ENCODE results near the gene CLIC1. TPM values are rescaled to one million over a fixed set of nuclear protein-coding genes. Genes with fewer than 3 reads are reported as not detected.

CLIC1 gene
- total and polyA plus RNA-seq, 2 donors (not counting 1 experiment from before 2014, with no cell fraction given): 216 to 290 TPM

DNA sequence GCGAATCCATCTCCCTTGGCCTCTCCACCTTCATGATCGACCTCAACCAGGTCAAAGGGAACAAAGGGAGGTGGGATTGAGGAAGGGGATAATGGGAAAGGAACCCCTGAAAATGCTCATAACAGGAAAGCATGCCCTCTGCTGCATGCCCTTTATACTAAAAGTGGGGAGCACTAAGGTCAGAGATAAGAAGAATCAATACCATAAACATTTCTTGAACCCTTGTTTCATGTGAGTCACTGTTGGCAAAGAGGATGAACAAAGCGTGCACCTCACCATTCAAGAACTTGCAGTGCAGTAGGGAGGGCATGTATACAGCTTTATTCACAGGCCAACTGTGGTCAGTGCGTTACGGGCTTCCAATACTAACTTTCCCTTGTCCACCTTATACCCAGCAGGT, 24.5 kb upstream of the CLIC1 start:
- DNase-seq (no peak), ATAC-seq (ENCODE audit: low read depth) (no peak)
- no peak overlapping the region for H3K4me2 ChIP-seq (replicated peaks; ENCODE audit: low read depth, low read length, poor library complexity, severe bottlenecking)
- H3K4me1 Mint-ChIP-seq: no peaks in the 10 kb centered on the region
- H3K79me2 ChIP-seq (ENCODE audit: control insufficient read depth, insufficient read depth, low read length): no peaks in the 10 kb centered on the region
- 100% methylated on average over 1 of the region's 5 CpGs for WGBS (ENCODE audit: insufficient coverage)
- H2AFZ ChIP-seq (ENCODE audit: insufficient read depth, low read depth, low read length, poor library complexity, severe bottlenecking): no peak overlapping the region
- no peaks in the 10 kb centered on the region for H3K9me3 ChIP-seq (ENCODE audit: control extremely low read depth in 1 of 3, control insufficient read depth in 2 of 3, insufficient read depth in 1 of 3, low read length in 2 of 3)
- intact Hi-C loops (cut with micrococcal nuclease): no loop called here
- no peaks in the 10 kb centered on the region for H3K4me1 ChIP-seq (ENCODE audit: control insufficient read depth in 2 of 2, insufficient read depth in 2 of 2, low read length in 2 of 2)
- no peak overlapping the region for H3K4me3 Mint-ChIP-seq
- peaks cover 0 to 14% of the 10 kb centered on the region in 2 experiments for H3K36me3 ChIP-seq (replicated peaks in 1 of 2; ENCODE audit: control extremely low read depth in 1 of 2, control insufficient read depth in 1 of 2, extremely low read depth in 1 of 2, insufficient read depth in 2 of 2, low read length in 1 of 2)
- POLR2A ChIA-PET: interaction anchor here (0.6 kb wide), 2 partner anchors 11 to 15 kb away, joined by 3 to 5 read pairs; no protein-coding TSS in a partner anchor
- H3K27me3 ChIP-seq (replicated peaks in 1 of 4; ENCODE audit: control extremely low read depth in 1 of 4, control insufficient read depth in 3 of 4, insufficient read depth in 4 of 4, low read length in 3 of 4): no peaks in the 10 kb centered on the region
- H3K9me3 Mint-ChIP-seq (ENCODE audit: insufficient read depth): no peaks in the 10 kb centered on the region
- no peaks in the 10 kb centered on the region for H4K20me1 ChIP-seq (ENCODE audit: control insufficient read depth, insufficient read depth, low read length, poor library complexity, severe bottlenecking)
- H3K9ac ChIP-seq (ENCODE audit: low read length): no peak overlapping the region
- H3K27me3 Mint-ChIP-seq: no peaks in the 10 kb centered on the region
- H3K4me3 ChIP-seq (ENCODE audit: control extremely low read depth in 1 of 5, extremely low read depth in 1 of 5, insufficient read depth in 1 of 5, low read depth in 2 of 5, low read length in 4 of 5): no peak overlapping the region
- no peak overlapping the region for H3K27ac Mint-ChIP-seq
- no peak overlapping the region for H3K27ac ChIP-seq (ENCODE audit: low read length in 2 of 2)
- CTCF ChIA-PET: no interaction called here
- TF ChIP-seq, protein P1, sequence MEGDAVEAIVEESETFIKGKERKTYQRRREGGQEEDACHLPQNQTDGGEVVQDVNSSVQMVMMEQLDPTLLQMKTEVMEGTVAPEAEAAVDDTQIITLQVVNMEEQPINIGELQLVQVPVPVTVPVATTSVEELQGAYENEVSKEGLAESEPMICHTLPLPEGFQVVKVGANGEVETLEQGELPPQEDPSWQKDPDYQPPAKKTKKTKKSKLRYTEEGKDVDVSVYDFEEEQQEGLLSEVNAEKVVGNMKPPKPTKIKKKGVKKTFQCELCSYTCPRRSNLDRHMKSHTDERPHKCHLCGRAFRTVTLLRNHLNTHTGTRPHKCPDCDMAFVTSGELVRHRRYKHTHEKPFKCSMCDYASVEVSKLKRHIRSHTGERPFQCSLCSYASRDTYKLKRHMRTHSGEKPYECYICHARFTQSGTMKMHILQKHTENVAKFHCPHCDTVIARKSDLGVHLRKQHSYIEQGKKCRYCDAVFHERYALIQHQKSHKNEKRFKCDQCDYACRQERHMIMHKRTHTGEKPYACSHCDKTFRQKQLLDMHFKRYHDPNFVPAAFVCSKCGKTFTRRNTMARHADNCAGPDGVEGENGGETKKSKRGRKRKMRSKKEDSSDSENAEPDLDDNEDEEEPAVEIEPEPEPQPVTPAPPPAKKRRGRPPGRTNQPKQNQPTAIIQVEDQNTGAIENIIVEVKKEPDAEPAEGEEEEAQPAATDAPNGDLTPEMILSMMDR (IDR thresholded peaks at IDR 0.05): no peak
- no peak for TF ChIP-seq EZH2 (IDR thresholded peaks at IDR 0.05; ENCODE audit: borderline replicate concordance, insufficient read depth, low read depth, low read length, poor library complexity, severe bottlenecking)

DNA sequence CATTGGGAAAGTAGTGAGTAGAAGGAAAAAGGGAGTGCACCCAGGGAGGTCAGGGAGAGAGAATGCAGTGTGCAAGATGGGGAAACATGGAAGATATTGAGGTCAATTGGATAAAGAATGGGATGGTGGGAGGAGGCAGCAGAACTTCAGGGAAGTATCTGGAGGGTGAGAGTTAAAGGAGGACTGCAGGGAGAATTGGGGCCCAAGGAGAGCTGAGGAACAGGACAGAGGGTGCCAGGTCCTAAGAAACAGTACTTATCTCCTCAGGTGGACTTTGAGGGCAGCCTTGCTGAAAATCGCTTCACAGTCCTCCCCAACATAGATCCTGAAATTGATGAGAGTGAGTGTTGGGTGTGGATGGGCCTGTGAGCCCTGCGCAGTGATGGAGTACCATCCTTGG, 22.0 kb upstream of the CLIC1 start:
- Mint-ChIP-seq H3K4me1 (no peaks in the 10 kb centered on the region), H3K27ac (no peak overlapping the region), H3K4me3 (no peak overlapping the region), H3K9me3 (ENCODE audit: insufficient read depth) (no peaks in the 10 kb centered on the region), H3K27me3 (no peaks in the 10 kb centered on the region)
- no peak for TF ChIP-seq EZH2 (IDR thresholded peaks at IDR 0.05; ENCODE audit: borderline replicate concordance, insufficient read depth, low read depth, low read length, poor library complexity, severe bottlenecking)
- TF ChIP-seq, protein P1 (IDR thresholded peaks at IDR 0.05): no peak
- DNase-seq (no peak), ATAC-seq (ENCODE audit: low read depth) (no peak)
- Histone ChIP-seq H4K20me1 (ENCODE audit: control insufficient read depth, insufficient read depth, low read length, poor library complexity, severe bottlenecking) (no peaks in the 10 kb centered on the region), H3K9ac (ENCODE audit: low read length) (no peak overlapping the region), H3K4me3 (ENCODE audit: control extremely low read depth in 1 of 5, extremely low read depth in 1 of 5, insufficient read depth in 1 of 5, low read depth in 2 of 5, low read length in 4 of 5) (no peak overlapping the region), H3K4me1 (ENCODE audit: control insufficient read depth in 2 of 2, insufficient read depth in 2 of 2, low read length in 2 of 2) (no peaks in the 10 kb centered on the region), H3K27me3 (replicated peaks in 1 of 4; ENCODE audit: control extremely low read depth in 1 of 4, control insufficient read depth in 3 of 4, insufficient read depth in 4 of 4, low read length in 3 of 4) (no peaks in the 10 kb centered on the region), H3K9me3 (ENCODE audit: control extremely low read depth in 1 of 3, control insufficient read depth in 2 of 3, insufficient read depth in 1 of 3, low read length in 2 of 3) (no peaks in the 10 kb centered on the region), H3K27ac (ENCODE audit: low read length in 2 of 2) (no peak overlapping the region), H3K79me2 (ENCODE audit: control insufficient read depth, insufficient read depth, low read length) (no peaks in the 10 kb centered on the region), H2AFZ (ENCODE audit: insufficient read depth, low read depth, low read length, poor library complexity, severe bottlenecking) (no peak overlapping the region), H3K4me2 (replicated peaks; ENCODE audit: low read depth, low read length, poor library complexity, severe bottlenecking) (no peak overlapping the region), H3K36me3 (replicated peaks in 1 of 2; ENCODE audit: control extremely low read depth in 1 of 2, control insufficient read depth in 1 of 2, extremely low read depth in 1 of 2, insufficient read depth in 2 of 2, low read length in 1 of 2) (peaks cover 0 to 14% of the 10 kb centered on the region in 2 experiments)
- no CpG with 5 or more reads among the region's 2 CpGs for whole genome bisulfite sequencing (ENCODE audit: insufficient coverage)
- intact Hi-C loops (cut with micrococcal nuclease): no loop called here
- POLR2A ChIA-PET: no interaction called here
- CTCF ChIA-PET: interaction anchor here (0.9 kb wide), 1 partner anchor 29 kb away, joined by 3 read pairs; the partner anchor contains the start of gene DDAH2
